IMR-90 (cell line): Measurements from ENCODE around the gene MICAL1. TPM values are rescaled to one million over a fixed set of nuclear protein-coding genes. Genes with fewer than 3 reads are reported as not detected.

Experiments used
- ATAC-seq: fragments of 200-7000 bp; cut with Tn5 transposase; 2 replicates; pipeline ENCODE4 v1.9.1; 2020; ENCODE audit warnings: low read depth, mild to moderate bottlenecking, moderate library complexity
- BruUV-seq: library from RNA; stranded (reverse); fragments of 400-500 nt; replicated peaks from 2 replicates; lab custom pipeline; 2021; lab: Mats Ljungman, UMichigan
- CTCF ChIA-PET: fragments of 300-600 bp; formaldehyde crosslinking; extraction: SDS; loops from one replicate; lab custom pipeline; 2021; ENCODE audit warnings: antibody characterized with exemption; lab: Yijun Ruan, JAX
- POLR2A ChIA-PET: fragments of 300-600 bp; sonication (Branson Sonifier 250); formaldehyde crosslinking; loops from one replicate; lab custom pipeline; 2022; ENCODE audit warnings: antibody characterized with exemption; ENCODE audit not compliant: unreplicated experiment; lab: Charles Lee
- DNase-seq: peaks from one replicate; pipeline ENCODE4 v3.0.0; 2013
- H2AFZ ChIP-seq: replicated peaks from 2 replicates; pipeline ENCODE3; 2013; ENCODE audit warnings: low read length, mild to moderate bottlenecking; ENCODE audit not compliant: poor library complexity
- H2AK5ac ChIP-seq: 2 replicates; pipeline ENCODE4 v1.6.1; 2013; ENCODE audit warnings: low read depth, low read length, inconsistent platforms
- H2AK9ac ChIP-seq: replicated peaks from 2 replicates; pipeline ENCODE3; 2013; ENCODE audit warnings: mild to moderate bottlenecking, low read depth, low read length, moderate library complexity; ENCODE audit not compliant: poor library complexity
- H2BK120ac ChIP-seq: 2 replicates; pipeline ENCODE4 v1.6.1; 2013; ENCODE audit warnings: low read depth, low read length, inconsistent platforms
- H2BK15ac ChIP-seq: 3 replicates; pipeline ENCODE4 v1.6.1; 2013; ENCODE audit warnings: low read depth, low read length, inconsistent platforms
- H2BK20ac ChIP-seq: 2 replicates; pipeline ENCODE4 v1.6.1; 2013; ENCODE audit warnings: low read depth, mild to moderate bottlenecking, inconsistent platforms, low read length, moderate library complexity
- H2BK5ac ChIP-seq: 2 replicates; pipeline ENCODE4 v1.6.1; 2013; ENCODE audit warnings: mild to moderate bottlenecking, low read depth, low read length, inconsistent platforms; ENCODE audit not compliant: poor library complexity, severe bottlenecking
- H3K14ac ChIP-seq: replicated peaks from 2 replicates; pipeline ENCODE4 v1.6.1; 2013; ENCODE audit warnings: low read depth, low read length, inconsistent platforms
- H3K18ac ChIP-seq: 2 replicates; pipeline ENCODE4 v1.6.1; 2013; ENCODE audit warnings: low read depth, low read length, control low read depth
- H3K23ac ChIP-seq: 2 replicates; pipeline ENCODE4 v1.6.1; 2013; ENCODE audit warnings: low read depth, low read length, inconsistent platforms
- H3K27ac ChIP-seq: 2 replicates; pipeline ENCODE4 v1.5.1; 2013; ENCODE audit warnings: mild to moderate bottlenecking, control low read depth, low read length; ENCODE audit not compliant: insufficient read depth
- H3K27me3 ChIP-seq: 2 replicates; pipeline ENCODE4 v1.6.1; 2013; ENCODE audit warnings: low read length; ENCODE audit not compliant: control insufficient read depth, insufficient read depth
- H3K36me3 ChIP-seq: 2 replicates; pipeline ENCODE4 v1.6.1; 2013; ENCODE audit warnings: low read length, mixed read lengths; ENCODE audit not compliant: control insufficient read depth, insufficient read depth
- H3K4ac ChIP-seq: 2 replicates; pipeline ENCODE4 v1.6.1; 2013; ENCODE audit warnings: low read depth, low read length, inconsistent platforms
- H3K4me1 ChIP-seq: 2 replicates; pipeline ENCODE4 v1.6.1; 2013; ENCODE audit warnings: low read length, mixed read lengths; ENCODE audit not compliant: control insufficient read depth, insufficient read depth
- H3K4me2 ChIP-seq: 2 replicates; pipeline ENCODE4 v1.6.1; 2013; ENCODE audit warnings: low read depth, mild to moderate bottlenecking, control low read depth, low read length, moderate library complexity
- H3K4me3 ChIP-seq: 2 replicates; pipeline ENCODE4 v1.5.1; 2013; ENCODE audit warnings: low read depth, mild to moderate bottlenecking, control low read depth, low read length, moderate library complexity; ENCODE audit not compliant: insufficient read depth
- H3K56ac ChIP-seq: 2 replicates; pipeline ENCODE4 v1.6.1; 2013; ENCODE audit warnings: low read length, inconsistent platforms; ENCODE audit not compliant: insufficient read depth; ENCODE audit errors: extremely low read depth
- H3K79me1 ChIP-seq, 2 experiments: 2 replicates each; pipeline ENCODE4 v1.6.1; 2013; ENCODE audit warnings: low read length in 2 of 2, inconsistent platforms in 1 of 2, low read depth in 1 of 2
- H3K9ac ChIP-seq: 2 replicates; pipeline ENCODE4 v1.6.1; 2013; ENCODE audit warnings: low read depth, low read length, control low read depth
- H3K9me1 ChIP-seq: 2 replicates; pipeline ENCODE4 v1.6.1; 2013; ENCODE audit warnings: low read length, inconsistent platforms; ENCODE audit not compliant: insufficient read depth
- H3K9me3 ChIP-seq: 2 replicates; pipeline ENCODE4 v1.6.1; 2013; ENCODE audit warnings: low read length; ENCODE audit not compliant: control insufficient read depth, insufficient read depth
- H4K20me1 ChIP-seq: 2 replicates; pipeline ENCODE4 v1.6.1; 2013; ENCODE audit warnings: low read length, inconsistent platforms; ENCODE audit not compliant: insufficient read depth
- H4K5ac ChIP-seq: 2 replicates; pipeline ENCODE4 v1.6.1; 2013; ENCODE audit warnings: mild to moderate bottlenecking, low read depth, low read length, control low read depth
- H4K8ac ChIP-seq, 2 experiments: 2 replicates each; pipeline ENCODE4 v1.6.1; 2013; ENCODE audit warnings: low read depth in 2 of 2, low read length in 2 of 2, control low read depth in 1 of 2, inconsistent platforms in 1 of 2
- H4K91ac ChIP-seq: 2 replicates; pipeline ENCODE4 v1.6.1; 2013; ENCODE audit warnings: low read depth, low read length, inconsistent platforms; ENCODE audit not compliant: insufficient read depth
- BHLHE40 ChIP-seq: fragments of 150-350 bp; IDR thresholded peaks from 2 replicates; pipeline ENCODE4 v1.6.1; 2016; ENCODE audit warnings: mild to moderate bottlenecking, low read depth, low read length
- FOS ChIP-seq: fragments of 150-350 bp; IDR thresholded peaks from 2 replicates; pipeline ENCODE4 v1.6.1; 2016; ENCODE audit warnings: low read depth, low read length
- MXI1 ChIP-seq: IDR thresholded peaks from 2 replicates; pipeline ENCODE4 v1.6.1; 2012; ENCODE audit warnings: low read depth, mild to moderate bottlenecking, low read length, moderate library complexity, borderline replicate concordance
- SMC3 ChIP-seq: fragments of 150-350 bp; IDR thresholded peaks from 2 replicates; pipeline ENCODE4 v1.6.1; 2016; ENCODE audit warnings: low read depth, mild to moderate bottlenecking, antibody characterized with exemption, low read length, moderate library complexity
- WGBS, 2 experiments: methylation state at CpG; one replicate each; pipeline versions ENCODE4 v1.1.5 to v1.1.7; 2013; ENCODE audit warnings: missing lambda C conversion rate in 2 of 2; ENCODE audit not compliant: insufficient read length in 1 of 2; ENCODE audit errors: extremely low coverage in 2 of 2; 5-methylcytosine and 5-hydroxymethylcytosine counted together
- dilution Hi-C: fragments of 300-500 bp; cut with HindIII; formaldehyde crosslinking; loops from one replicate; pipeline ENCODE4 v1.14.3; 2018; ENCODE audit warnings: low sequenced_read_pairs; ENCODE audit not compliant: unreplicated experiment
- in situ Hi-C: fragments of 300-500 bp; cut with MboI; formaldehyde crosslinking; loops from 3 replicates; pipeline ENCODE4 v1.14.3; 2019; ENCODE audit warnings: low sequenced_read_pairs, inconsistent platforms, mixed read lengths
- intact Hi-C: fragments of 100-400 bp; cut with micrococcal nuclease; formaldehyde crosslinking; loops from 2 replicates; pipeline ENCODE4 v1.10.0; 2022
- polyA plus RNA-seq, 3 experiments: library from polyadenylated mRNA; depleted of rRNA; stranded (reverse); fragments of >200 nt; gene quantifications; 2 replicates each; pipeline ENCODE4 v1.2.3, GENCODE V29; 2012; ENCODE audit warnings: low replicate concordance in 1 of 3
- total RNA-seq: library from RNA; depleted of rRNA; stranded (reverse); fragments of >200 nt; gene quantifications from 2 replicates; pipeline ENCODE4 v1.2.3, GENCODE V29; 2012
- TF ChIP-seq, protein P1 (sequence below): fragments of 150-350 bp; IDR thresholded peaks from 2 replicates; pipeline ENCODE4 v1.6.1; 2017; ENCODE audit warnings: mild to moderate bottlenecking, antibody characterized with exemption, low read length, low read depth
- TF ChIP-seq, protein P2 (sequence below): fragments of 150-350 bp; IDR thresholded peaks from 2 replicates; pipeline ENCODE4 v1.6.1; 2016; ENCODE audit warnings: low read depth, mild to moderate bottlenecking, low read length, moderate library complexity, borderline replicate concordance

MICAL1 gene
- total and polyA plus RNA-seq, 2 of the 4 experiments (the other 2 are of a cell fraction), result 30.5 to 57.1 TPM

DNA sequence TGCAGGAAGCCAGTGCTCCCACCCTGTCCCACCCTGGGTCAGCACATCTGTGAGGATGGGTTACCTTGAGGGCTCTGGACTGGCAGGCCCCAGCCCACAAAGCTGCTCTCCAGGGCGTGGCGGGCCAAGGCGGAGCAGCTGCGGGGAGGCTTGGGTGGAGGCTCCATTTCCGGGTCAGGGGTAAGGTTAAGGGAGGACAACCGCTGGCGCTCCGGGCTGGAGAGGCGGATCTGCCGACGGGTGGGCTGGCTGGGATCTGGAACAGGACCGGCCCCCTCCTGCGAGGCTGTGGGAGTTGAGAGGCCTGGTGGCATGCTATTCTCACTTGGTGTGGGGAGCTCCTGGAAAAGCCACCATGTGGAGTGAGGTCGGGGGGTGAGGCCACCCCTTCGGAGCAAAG is 9.5 kb downstream of the MICAL1 start:
- H3K9me3 ChIP-seq, result no peaks in the 10 kb centered on the region
- no peak overlapping the region for H3K56ac ChIP-seq
- BruUV-seq, result no TSS peak
- no peak overlapping the region for H2BK5ac ChIP-seq
- H2AK5ac ChIP-seq, result no peak overlapping the region
- DNase-seq (no peak), ATAC-seq (no peak)
- no peaks in the 10 kb centered on the region for H3K27me3 ChIP-seq
- no peak overlapping the region for H3K9ac ChIP-seq
- H3K23ac ChIP-seq, result no peak overlapping the region
- H3K18ac ChIP-seq, result no peak overlapping the region
- H4K20me1 ChIP-seq, result peaks cover 7% of the 10 kb centered on the region; the same call in 1 of the 2 replicates
- H3K9me1 ChIP-seq, result peaks cover 20% of the 10 kb centered on the region
- no peak overlapping the region for H3K4me2 ChIP-seq
- WGBS, 2 experiments, result no CpG with 5 or more reads among the region's 15 CpGs
- no peak overlapping the region for H3K14ac ChIP-seq
- peaks cover 8% of the 10 kb centered on the region for H3K4me1 ChIP-seq
- ChIA-PET POLR2A (no interaction called here), CTCF (interaction anchor here (0.6 kb wide), 1 partner anchor 10 kb away, joined by 3 read pairs; no protein-coding TSS in a partner anchor)
- H3K4ac ChIP-seq, result no peak overlapping the region
- peaks cover 64% of the 10 kb centered on the region for H3K36me3 ChIP-seq
- H3K4me3 ChIP-seq, result no peak overlapping the region
- H4K5ac ChIP-seq, result no peak overlapping the region
- H2AFZ ChIP-seq, result no peak overlapping the region
- H4K91ac ChIP-seq, result no peak overlapping the region
- intact Hi-C loops (no loop called here), in situ Hi-C loops (no loop called here), dilution Hi-C loops (no loop called here)
- TF ChIP-seq SMC3 (no peak), MXI1 (no peak), BHLHE40 (no peak), FOS (no peak)
- TF ChIP-seq, protein P1, sequence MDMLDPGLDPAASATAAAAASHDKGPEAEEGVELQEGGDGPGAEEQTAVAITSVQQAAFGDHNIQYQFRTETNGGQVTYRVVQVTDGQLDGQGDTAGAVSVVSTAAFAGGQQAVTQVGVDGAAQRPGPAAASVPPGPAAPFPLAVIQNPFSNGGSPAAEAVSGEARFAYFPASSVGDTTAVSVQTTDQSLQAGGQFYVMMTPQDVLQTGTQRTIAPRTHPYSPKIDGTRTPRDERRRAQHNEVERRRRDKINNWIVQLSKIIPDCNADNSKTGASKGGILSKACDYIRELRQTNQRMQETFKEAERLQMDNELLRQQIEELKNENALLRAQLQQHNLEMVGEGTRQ, result no peak
- TF ChIP-seq, protein P2, sequence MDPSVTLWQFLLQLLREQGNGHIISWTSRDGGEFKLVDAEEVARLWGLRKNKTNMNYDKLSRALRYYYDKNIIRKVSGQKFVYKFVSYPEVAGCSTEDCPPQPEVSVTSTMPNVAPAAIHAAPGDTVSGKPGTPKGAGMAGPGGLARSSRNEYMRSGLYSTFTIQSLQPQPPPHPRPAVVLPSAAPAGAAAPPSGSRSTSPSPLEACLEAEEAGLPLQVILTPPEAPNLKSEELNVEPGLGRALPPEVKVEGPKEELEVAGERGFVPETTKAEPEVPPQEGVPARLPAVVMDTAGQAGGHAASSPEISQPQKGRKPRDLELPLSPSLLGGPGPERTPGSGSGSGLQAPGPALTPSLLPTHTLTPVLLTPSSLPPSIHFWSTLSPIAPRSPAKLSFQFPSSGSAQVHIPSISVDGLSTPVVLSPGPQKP, result no peak
- no peak overlapping the region for H3K27ac ChIP-seq
- no peak overlapping the region for H4K8ac ChIP-seq
- no peak overlapping the region for H2BK20ac ChIP-seq
- H2AK9ac ChIP-seq, result no peak overlapping the region
- H2BK15ac ChIP-seq, result no peak overlapping the region
- peaks cover 0 to 23% of the 10 kb centered on the region in 2 experiments; a peak in 3 of 4 replicates for H3K79me1 ChIP-seq
- no peak overlapping the region for H2BK120ac ChIP-seq
